Tongue (tissue), 2 donors: Measurements from ENCODE around the gene ZFYVE19. TPM values are rescaled to one million over a fixed set of nuclear protein-coding genes. Genes with fewer than 3 reads are reported as not detected.
A peak's percentile ranks its signal among the peaks of the same experiment; 100 is the strongest.

Source experiments
- DNase-seq: peaks from one replicate; pipeline ENCODE4 v3.0.0-alpha.2; 2015
- total RNA-seq: library from RNA; depleted of rRNA; stranded (reverse); fragments of >200 nt; gene quantifications from one replicate; pipeline ENCODE4 v1.2.3, GENCODE V29; 2014

The ZFYVE19 gene
- total RNA-seq, 1 donor from 2014 or later, result 25.3 TPM

GRCh38 chr15:40775740-40776536, 31.0 kb upstream of the ZFYVE19 start:
- DNase-seq, result no peak

- peak; percentile 24 for DNase-seq
These were observed 30.2 kb upstream of the ZFYVE19 start for GRCh38 chr15:40776537-40777141.

- DNase-seq, result peak; percentile 52
These were observed 24.2 kb upstream of the ZFYVE19 start for GRCh38 chr15:40782609-40783227.

GRCh38 chr15:40785164-40785563, 21.7 kb upstream of the ZFYVE19 start:
- no peak for DNase-seq

- DNase-seq, result no peak
These were observed 21.1 kb upstream of the ZFYVE19 start for GRCh38 chr15:40785814-40786213.

- DNase-seq, result peak; percentile 52
These were observed 19.5 kb upstream of the ZFYVE19 start for GRCh38 chr15:40787344-40787841.

- no peak for DNase-seq
These were observed 18.9 kb upstream of the ZFYVE19 start for GRCh38 chr15:40787991-40788390.

- no peak for DNase-seq
These were observed 17.8 kb upstream of the ZFYVE19 start for GRCh38 chr15:40789119-40789518.

GRCh38 chr15:40789999-40790398, 16.9 kb upstream of the ZFYVE19 start:
- DNase-seq, result no peak

- no peak for DNase-seq
These were observed 16.2 kb upstream of the ZFYVE19 start for GRCh38 chr15:40790718-40791117.

- no peak for DNase-seq
These were observed 14.5 kb upstream of the ZFYVE19 start for GRCh38 chr15:40792394-40792793.

GRCh38 chr15:40793216-40793989, 13.5 kb upstream of the ZFYVE19 start:
- no peak for DNase-seq

GRCh38 chr15:40796041-40796440, 10.8 kb upstream of the ZFYVE19 start:
- DNase-seq, result no peak

GRCh38 chr15:40796512-40796911, 10.4 kb upstream of the ZFYVE19 start:
- DNase-seq, result no peak

- DNase-seq, result no peak
These were observed 7.4 kb upstream of the ZFYVE19 start for GRCh38 chr15:40799523-40799922.

- DNase-seq, result no peak
These were observed 3.8 kb upstream of the ZFYVE19 start for GRCh38 chr15:40803076-40803475.

- DNase-seq, result no peak
These were observed 3.2 kb upstream of the ZFYVE19 start for GRCh38 chr15:40803688-40804087.

- DNase-seq, result no peak
These were observed 239 bp upstream of the ZFYVE19 start for GRCh38 chr15:40806672-40807027.

GRCh38 chr15:40807888-40808461, 1.1 kb downstream of the ZFYVE19 start:
- no peak for DNase-seq

- DNase-seq, result no peak
These were observed 2.1 kb downstream of the ZFYVE19 start for GRCh38 chr15:40808861-40809450.

GRCh38 chr15:40812721-40813425, 6.0 kb downstream of the ZFYVE19 start:
- no peak for DNase-seq
